Measurements from ENCODE around the gene NADK2.

The NADK2 gene

DNA sequence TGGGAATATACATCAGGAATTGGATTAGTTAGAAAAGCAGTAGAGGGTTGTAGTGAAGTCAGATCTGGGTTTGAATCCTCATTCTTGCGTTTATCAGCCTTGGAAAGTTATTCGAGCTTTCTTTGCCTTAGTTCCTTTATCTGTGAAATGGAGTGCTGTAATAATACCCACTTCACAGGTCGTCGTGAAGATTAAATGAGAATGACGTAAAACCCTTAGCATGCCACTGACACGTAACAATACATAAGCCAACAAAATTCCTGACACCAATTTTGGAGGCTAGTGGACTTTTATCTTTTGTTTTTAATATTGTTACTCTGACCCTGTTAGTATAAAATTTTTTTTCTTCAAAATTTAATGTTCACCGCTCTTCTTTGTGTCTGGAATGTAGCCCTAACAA, 86.4 kb downstream of the NADK2 start:
- H3K9ac ChIP-seq (ENCODE audit: low read depth, low read length) = no peak overlapping the region
- peak overlapping the region; percentile 96 for H3K4me2 ChIP-seq (ENCODE audit: low read length)
- H3K27me3 ChIP-seq (ENCODE audit: control insufficient read depth, insufficient read depth, low read length) = no peaks in the 10 kb centered on the region
- no peak overlapping the region for H3K4me3 ChIP-seq (ENCODE audit: low read length)
- H3K36me3 ChIP-seq (ENCODE audit: insufficient read depth, low read length) = peaks cover 42% of the 10 kb centered on the region
- H3K4me1 ChIP-seq (ENCODE audit: control insufficient read depth, insufficient read depth, low read length) = peaks cover 49% of the 10 kb centered on the region
- H3K9me3 ChIP-seq (replicated peaks; ENCODE audit: low read length) = no peaks in the 10 kb centered on the region

- Histone ChIP-seq H3K36me3 (ENCODE audit: insufficient read depth, low read length) (peaks cover 27% of the 10 kb centered on the region), H3K4me1 (ENCODE audit: control insufficient read depth, insufficient read depth, low read length) (peaks cover 49% of the 10 kb centered on the region), H3K27me3 (ENCODE audit: control insufficient read depth, insufficient read depth, low read length) (no peaks in the 10 kb centered on the region), H3K4me3 (ENCODE audit: low read length) (peak overlapping the region; percentile 90), H3K9ac (ENCODE audit: low read depth, low read length) (peak overlapping the region; percentile 90), H3K9me3 (replicated peaks; ENCODE audit: low read length) (no peaks in the 10 kb centered on the region), H3K4me2 (ENCODE audit: low read length) (peak overlapping the region; percentile 96)
These were observed 88.0 kb downstream of the NADK2 start for GRCh38 chr5:36153726-36154125.

GRCh38 chr5:36153298-36153677, 88.4 kb downstream of the NADK2 start:
- peaks cover 23% of the 10 kb centered on the region for H3K36me3 ChIP-seq (ENCODE audit: insufficient read depth, low read length)
- H3K4me2 ChIP-seq (ENCODE audit: low read length) = peak overlapping the region; percentile 96
- H3K9me3 ChIP-seq (replicated peaks; ENCODE audit: low read length) = no peaks in the 10 kb centered on the region
- peak overlapping the region; percentile 90 for H3K9ac ChIP-seq (ENCODE audit: low read depth, low read length)
- peaks cover 44% of the 10 kb centered on the region for H3K4me1 ChIP-seq (ENCODE audit: control insufficient read depth, insufficient read depth, low read length)
- H3K27me3 ChIP-seq (ENCODE audit: control insufficient read depth, insufficient read depth, low read length) = no peaks in the 10 kb centered on the region
- H3K4me3 ChIP-seq (ENCODE audit: low read length) = peak overlapping the region; percentile 90

DNA sequence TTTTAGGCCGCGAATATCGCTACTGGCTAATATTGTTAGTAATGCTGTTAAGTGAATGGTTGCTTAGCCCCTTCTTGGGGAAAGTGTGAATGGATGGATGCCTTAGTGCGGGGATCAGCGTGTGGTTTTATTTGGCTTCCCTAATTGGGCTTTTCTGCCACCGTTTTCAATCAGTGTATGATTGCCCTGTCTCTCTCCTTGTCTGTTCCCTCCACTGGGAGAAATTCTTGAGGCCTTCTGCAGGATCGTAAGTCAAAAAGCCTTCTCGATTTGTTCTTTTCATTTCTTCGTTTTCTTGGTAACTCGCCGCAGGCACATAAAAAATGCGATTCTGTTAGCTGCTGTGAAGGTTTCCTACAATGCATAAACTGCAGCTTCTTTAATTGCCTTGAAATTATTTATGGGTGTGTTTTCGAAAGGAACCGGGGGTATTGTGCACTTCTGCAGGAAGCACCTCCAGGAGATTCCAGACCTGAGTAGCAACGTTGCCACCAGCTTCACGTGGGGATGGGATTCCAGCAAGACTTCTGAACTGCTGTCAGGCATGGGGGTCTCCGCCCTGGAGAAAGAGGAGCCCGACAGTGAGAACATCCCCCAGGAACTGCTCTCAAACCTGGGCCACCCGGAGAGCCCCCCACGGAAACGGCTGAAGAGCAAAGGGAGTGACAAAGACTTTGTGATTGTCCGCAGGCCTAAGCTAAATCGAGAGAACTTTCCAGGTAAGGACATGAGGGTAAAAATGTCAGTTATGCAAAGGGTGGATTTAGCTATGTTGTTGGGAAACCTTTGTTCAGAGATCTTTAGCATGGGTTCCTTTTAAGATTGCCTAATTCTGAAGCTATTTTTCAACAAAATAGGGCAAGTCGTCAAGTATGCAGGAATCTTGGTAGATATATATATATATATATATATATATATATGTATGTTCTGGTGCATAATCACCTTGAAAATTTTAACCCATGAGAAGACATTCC, 89.1 kb downstream of the NADK2 start:
- peak overlapping the region; percentile 90 for H3K9ac ChIP-seq (ENCODE audit: low read depth, low read length)
- H3K4me1 ChIP-seq (ENCODE audit: control insufficient read depth, insufficient read depth, low read length) = peaks cover 42% of the 10 kb centered on the region
- no peaks in the 10 kb centered on the region for H3K9me3 ChIP-seq (replicated peaks; ENCODE audit: low read length)
- peak overlapping the region; percentile 90 for H3K4me3 ChIP-seq (ENCODE audit: low read length)
- H3K4me2 ChIP-seq (ENCODE audit: low read length) = peak overlapping the region; percentile 96
- H3K36me3 ChIP-seq (ENCODE audit: insufficient read depth, low read length) = peaks cover 18% of the 10 kb centered on the region
- H3K27me3 ChIP-seq (ENCODE audit: control insufficient read depth, insufficient read depth, low read length) = no peaks in the 10 kb centered on the region

- Histone ChIP-seq H3K4me2 (ENCODE audit: low read length) (peak within 1 kb of the TSS; percentile 97), H3K4me1 (ENCODE audit: control insufficient read depth, insufficient read depth, low read length) (peaks cover 34% of the 10 kb centered on the region), H3K36me3 (ENCODE audit: insufficient read depth, low read length) (peaks cover 12% of the 10 kb centered on the region), H3K9ac (ENCODE audit: low read depth, low read length) (peak within 1 kb of the TSS; percentile 90), H3K9me3 (replicated peaks; ENCODE audit: low read length) (no peaks in the 10 kb centered on the region), H3K27me3 (ENCODE audit: control insufficient read depth, insufficient read depth, low read length) (no peaks in the 10 kb centered on the region), H3K4me3 (ENCODE audit: low read length) (peak within 1 kb of the TSS; percentile 90)
These were observed 90.0 kb downstream of the NADK2 start, which contains the start of the genes LMBRD2 and SKP2 for GRCh38 chr5:36151434-36152323. LMBRD2 (minus strand) TSS chr5:36151887; CDS start chr5:36143349, 8,538 bp downstream. SKP2 (plus strand) TSS chr5:36152111; CDS start chr5:36152263, 152 bp downstream.

GRCh38 chr5:36150676-36151433, 90.9 kb downstream of the NADK2 start:
- H3K9me3 ChIP-seq (replicated peaks; ENCODE audit: low read length) = no peaks in the 10 kb centered on the region
- peaks cover 26% of the 10 kb centered on the region for H3K4me1 ChIP-seq (ENCODE audit: control insufficient read depth, insufficient read depth, low read length)
- peaks cover 12% of the 10 kb centered on the region for H3K36me3 ChIP-seq (ENCODE audit: insufficient read depth, low read length)
- peak overlapping the region; percentile 97 for H3K4me2 ChIP-seq (ENCODE audit: low read length)
- H3K27me3 ChIP-seq (ENCODE audit: control insufficient read depth, insufficient read depth, low read length) = no peaks in the 10 kb centered on the region
- H3K9ac ChIP-seq (ENCODE audit: low read depth, low read length) = peak overlapping the region; percentile 90
- peak overlapping the region; percentile 90 for H3K4me3 ChIP-seq (ENCODE audit: low read length)

DNA sequence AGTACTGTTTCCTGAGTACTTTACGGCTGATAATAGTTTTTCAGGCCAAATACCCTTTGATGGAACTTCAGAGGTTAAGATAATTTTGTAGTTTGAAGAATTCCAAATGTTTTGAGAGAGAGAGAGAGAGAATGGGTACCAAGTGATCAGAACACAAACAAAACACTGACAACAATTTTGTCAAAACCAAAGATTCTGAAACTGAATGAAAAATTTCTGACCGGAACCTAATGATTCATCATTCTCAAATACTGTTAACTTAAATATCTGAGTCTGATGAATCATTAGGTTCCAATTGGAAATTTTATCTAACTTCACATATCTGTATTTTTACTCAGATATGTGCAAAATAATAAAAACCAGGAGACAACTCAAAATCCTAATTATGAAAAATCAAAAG, 94.0 kb downstream of the NADK2 start:
- H3K9ac ChIP-seq (ENCODE audit: low read depth, low read length) = no peak overlapping the region
- no peak overlapping the region for H3K4me3 ChIP-seq (ENCODE audit: low read length)
- H3K36me3 ChIP-seq (ENCODE audit: insufficient read depth, low read length) = no peaks in the 10 kb centered on the region
- no peaks in the 10 kb centered on the region for H3K9me3 ChIP-seq (replicated peaks; ENCODE audit: low read length)
- peaks cover 3% of the 10 kb centered on the region for H3K4me1 ChIP-seq (ENCODE audit: control insufficient read depth, insufficient read depth, low read length)
- no peak overlapping the region for H3K4me2 ChIP-seq (ENCODE audit: low read length)
- H3K27me3 ChIP-seq (ENCODE audit: control insufficient read depth, insufficient read depth, low read length) = no peaks in the 10 kb centered on the region

DNA sequence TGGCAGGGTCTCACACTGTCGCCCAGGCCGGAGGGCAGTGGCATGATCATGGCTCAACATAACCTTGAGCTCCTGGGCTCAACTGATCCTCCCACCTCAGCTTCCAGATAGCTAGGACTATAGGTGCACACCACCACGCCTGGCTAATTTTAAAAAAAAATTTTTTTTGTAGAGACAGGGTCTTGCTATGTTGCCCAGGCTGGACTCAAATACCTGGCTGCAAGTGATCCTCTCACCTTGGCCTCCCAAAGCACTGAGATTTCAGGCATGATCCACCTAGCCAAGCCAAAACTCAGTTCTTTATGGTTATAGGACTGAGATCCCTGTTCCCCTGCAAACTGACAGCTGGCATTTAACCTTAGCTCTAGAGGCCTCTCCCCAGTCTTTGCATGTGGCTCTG, 95.3 kb downstream of the NADK2 start:
- H3K9ac ChIP-seq (ENCODE audit: low read depth, low read length) = no peak overlapping the region
- no peak overlapping the region for H3K4me2 ChIP-seq (ENCODE audit: low read length)
- no peak overlapping the region for H3K4me3 ChIP-seq (ENCODE audit: low read length)
- H3K9me3 ChIP-seq (replicated peaks; ENCODE audit: low read length) = no peaks in the 10 kb centered on the region
- H3K36me3 ChIP-seq (ENCODE audit: insufficient read depth, low read length) = no peaks in the 10 kb centered on the region
- no peaks in the 10 kb centered on the region for H3K27me3 ChIP-seq (ENCODE audit: control insufficient read depth, insufficient read depth, low read length)
- peaks cover 3% of the 10 kb centered on the region for H3K4me1 ChIP-seq (ENCODE audit: control insufficient read depth, insufficient read depth, low read length)

DNA sequence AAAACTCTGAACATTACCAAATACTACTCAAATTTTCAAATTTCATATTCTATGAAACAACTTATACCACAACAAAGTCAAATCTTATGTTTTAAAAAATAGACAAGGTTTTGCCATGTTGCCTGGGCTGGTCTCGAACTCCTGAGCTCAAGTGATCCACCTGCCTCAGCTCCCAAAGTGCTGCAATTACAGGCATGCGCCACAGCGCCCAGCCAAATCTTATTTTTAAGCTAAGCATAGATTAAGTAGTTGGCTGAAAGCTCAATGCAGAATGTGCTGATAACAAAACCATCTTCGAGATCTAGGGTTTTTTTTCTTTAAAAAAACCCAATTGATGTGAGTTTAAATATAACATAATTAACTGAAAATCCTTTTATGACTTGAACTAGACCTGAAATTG, 96.4 kb downstream of the NADK2 start:
- H3K4me2 ChIP-seq (ENCODE audit: low read length) = no peak overlapping the region
- H3K27me3 ChIP-seq (ENCODE audit: control insufficient read depth, insufficient read depth, low read length) = no peaks in the 10 kb centered on the region
- H3K4me3 ChIP-seq (ENCODE audit: low read length) = no peak overlapping the region
- H3K9me3 ChIP-seq (replicated peaks; ENCODE audit: low read length) = no peaks in the 10 kb centered on the region
- no peak overlapping the region for H3K9ac ChIP-seq (ENCODE audit: low read depth, low read length)
- H3K36me3 ChIP-seq (ENCODE audit: insufficient read depth, low read length) = no peaks in the 10 kb centered on the region
- no peaks in the 10 kb centered on the region for H3K4me1 ChIP-seq (ENCODE audit: control insufficient read depth, insufficient read depth, low read length)

Data from skeletal muscle satellite cell (primary cell).